GM19043 (cell line): ENCODE measurements around the gene TIMM21.

Experiments used
- ATAC-seq: cut with Tn5 transposase; IDR thresholded peaks from one replicate; pipeline ENCODE4 v1.9.1; 2021; ENCODE audit warnings: low read depth; ENCODE audit not compliant: unreplicated experiment

The TIMM21 gene, protein sequence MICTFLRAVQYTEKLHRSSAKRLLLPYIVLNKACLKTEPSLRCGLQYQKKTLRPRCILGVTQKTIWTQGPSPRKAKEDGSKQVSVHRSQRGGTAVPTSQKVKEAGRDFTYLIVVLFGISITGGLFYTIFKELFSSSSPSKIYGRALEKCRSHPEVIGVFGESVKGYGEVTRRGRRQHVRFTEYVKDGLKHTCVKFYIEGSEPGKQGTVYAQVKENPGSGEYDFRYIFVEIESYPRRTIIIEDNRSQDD

DNA sequence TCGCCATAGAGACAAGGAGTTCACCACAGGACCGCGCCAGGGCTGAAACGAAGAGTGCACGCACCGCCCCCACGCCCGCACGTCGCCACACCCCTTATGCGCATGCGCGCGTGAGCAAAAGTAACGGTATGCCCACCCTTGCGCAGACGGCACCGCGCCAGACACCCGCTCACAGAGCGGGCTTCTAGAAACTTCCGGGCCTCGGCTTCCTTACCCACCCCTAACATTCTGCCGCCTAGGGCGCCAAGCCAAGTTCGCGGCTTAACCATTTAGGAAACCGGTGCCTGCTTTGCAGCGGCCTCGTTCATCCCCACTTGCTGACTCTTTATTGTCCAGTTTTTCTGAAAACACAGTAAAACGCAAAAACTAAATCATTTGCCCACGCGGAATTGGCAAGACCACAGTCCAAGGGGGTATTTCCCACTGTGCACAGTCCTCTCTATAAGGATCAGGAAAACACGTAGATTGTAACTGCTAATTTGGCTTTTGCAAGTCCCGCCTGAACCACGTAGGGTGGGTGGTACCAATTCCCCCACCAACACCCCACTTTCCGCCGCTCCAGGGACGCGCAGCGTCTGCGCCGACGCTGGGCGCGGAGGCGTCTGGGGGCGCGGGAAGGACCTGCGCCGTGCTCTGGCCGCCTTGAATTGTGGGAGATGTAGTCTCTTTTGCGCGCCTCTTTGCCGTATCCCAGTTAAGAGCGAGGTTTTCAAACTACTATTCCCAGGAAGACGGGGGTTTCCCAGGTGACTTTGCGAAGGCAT lies at the start of gene TIMM21, which contains the start of gene FBXO15:
TIMM21 (plus strand) TSS at position 745 of the 764 bp plus-strand sequence. CDS start 286 bp downstream, outside the sequence.
FBXO15 (minus strand) TSS at position 56 of the 764 bp plus-strand sequence; CDS start at position 7, 49 bp downstream.
- ATAC-seq: peak; percentile 87

DNA sequence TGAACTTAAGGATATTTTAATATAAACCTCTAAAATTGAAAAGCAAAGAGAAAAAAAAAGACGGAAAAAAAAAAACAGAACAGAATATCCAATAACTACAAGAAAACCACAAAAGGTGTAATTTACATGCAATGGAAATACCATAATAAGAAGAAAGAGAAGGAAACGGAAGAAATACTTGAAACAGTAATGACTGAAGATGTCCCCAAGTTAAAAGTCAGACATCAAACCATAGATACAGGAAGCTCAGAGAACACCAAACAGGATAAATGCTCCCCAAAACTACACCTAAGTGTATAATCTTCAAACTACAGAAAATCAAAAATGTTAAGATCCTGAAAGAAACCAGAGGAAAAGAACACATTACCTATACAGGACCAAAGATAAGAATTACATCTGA lies 39.9 kb upstream of the TIMM21 start:
- no peak for ATAC-seq

DNA sequence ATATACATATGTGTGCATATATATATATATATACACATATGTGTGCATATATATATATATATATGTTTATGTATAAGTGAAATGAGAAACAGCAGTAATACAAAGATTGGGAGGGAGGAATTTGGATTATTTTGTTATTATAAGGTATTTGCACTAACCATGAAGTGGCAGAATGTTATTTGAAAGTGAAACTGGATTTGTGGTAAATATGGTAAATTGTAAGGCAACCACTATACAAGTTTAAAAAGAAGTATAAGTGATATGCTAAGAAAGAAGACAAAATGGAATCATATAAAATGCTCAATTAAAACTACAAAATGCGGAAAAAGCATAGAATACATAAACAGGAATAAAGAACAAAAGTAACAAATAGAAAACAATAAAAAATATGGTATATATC lies 38.2 kb upstream of the TIMM21 start:
- no peak for ATAC-seq

DNA sequence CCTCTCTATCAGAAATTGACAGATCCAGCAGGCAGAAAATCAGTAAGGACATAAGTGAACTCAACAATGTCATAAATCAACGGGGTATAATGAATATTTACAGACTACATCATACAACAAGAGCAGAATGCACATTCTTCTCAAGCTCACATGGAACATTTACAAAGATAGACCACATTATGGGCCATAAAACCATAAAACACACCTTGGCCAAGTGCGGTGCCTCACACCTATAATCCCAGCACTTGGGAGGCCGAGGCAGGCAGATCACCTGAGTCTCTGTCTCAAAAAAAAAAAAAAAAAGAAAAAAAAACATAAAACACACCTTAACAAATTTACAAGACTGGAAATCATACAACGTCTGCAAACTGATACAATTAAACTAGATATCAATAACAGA lies 37.3 kb upstream of the TIMM21 start:
- ATAC-seq: no peak

DNA sequence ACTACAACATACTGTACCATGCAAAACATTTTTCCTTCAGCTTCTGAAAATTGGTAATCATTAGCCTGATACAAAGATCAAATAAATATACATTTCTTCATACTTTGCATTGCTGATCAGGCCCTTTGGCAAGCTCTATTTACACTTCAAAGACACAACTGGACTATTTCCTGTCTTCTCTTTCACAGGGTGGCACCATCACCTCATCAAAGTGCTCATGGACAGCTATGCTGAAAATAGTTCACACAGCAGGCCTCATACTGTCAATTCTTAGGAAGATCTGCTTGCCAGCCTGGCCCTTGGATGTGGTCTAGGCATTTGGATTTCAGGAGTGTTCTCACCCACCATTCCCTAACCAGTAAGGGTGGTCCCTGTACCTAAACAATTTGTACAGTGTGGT lies 34.6 kb upstream of the TIMM21 start:
- ATAC-seq: no peak

DNA sequence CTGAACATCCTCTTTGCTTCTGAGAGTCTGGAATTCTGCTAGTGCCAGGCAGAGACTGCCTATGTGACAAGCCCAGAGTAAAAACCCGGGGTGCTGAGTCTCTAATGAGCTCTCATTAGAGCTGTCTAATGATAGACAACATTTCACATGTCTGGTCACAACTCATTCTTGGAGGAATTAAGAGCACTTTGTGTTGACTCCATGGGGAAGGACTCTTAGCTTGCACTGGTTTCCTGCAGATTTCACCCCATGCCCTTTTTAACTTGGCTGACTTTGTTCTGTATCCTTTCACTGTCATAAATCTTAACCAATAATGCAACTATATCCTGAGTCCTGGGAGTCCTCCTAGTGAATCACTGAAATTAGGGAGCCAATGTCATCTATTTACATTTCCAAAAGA lies 34.2 kb upstream of the TIMM21 start:
- no peak for ATAC-seq

DNA sequence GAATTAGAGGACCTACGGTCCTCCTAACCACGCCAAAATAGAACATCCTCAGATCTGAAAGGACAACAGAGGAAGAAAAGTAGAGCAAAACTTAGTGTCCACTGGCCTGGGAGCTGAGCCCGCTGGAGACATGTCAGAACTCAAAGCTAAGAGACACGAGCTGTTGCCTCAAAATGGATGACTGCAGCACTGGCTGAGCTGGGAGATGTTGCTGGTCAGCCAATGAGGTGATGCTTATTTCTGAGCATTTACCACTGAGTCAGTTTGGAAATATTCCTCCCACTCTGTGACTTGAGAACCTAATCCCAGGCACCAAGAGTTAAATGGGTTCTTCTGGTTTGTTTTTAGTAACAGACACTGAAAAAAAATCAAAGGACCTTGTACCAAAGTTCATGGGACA lies 33.3 kb upstream of the TIMM21 start:
- no peak for ATAC-seq

DNA sequence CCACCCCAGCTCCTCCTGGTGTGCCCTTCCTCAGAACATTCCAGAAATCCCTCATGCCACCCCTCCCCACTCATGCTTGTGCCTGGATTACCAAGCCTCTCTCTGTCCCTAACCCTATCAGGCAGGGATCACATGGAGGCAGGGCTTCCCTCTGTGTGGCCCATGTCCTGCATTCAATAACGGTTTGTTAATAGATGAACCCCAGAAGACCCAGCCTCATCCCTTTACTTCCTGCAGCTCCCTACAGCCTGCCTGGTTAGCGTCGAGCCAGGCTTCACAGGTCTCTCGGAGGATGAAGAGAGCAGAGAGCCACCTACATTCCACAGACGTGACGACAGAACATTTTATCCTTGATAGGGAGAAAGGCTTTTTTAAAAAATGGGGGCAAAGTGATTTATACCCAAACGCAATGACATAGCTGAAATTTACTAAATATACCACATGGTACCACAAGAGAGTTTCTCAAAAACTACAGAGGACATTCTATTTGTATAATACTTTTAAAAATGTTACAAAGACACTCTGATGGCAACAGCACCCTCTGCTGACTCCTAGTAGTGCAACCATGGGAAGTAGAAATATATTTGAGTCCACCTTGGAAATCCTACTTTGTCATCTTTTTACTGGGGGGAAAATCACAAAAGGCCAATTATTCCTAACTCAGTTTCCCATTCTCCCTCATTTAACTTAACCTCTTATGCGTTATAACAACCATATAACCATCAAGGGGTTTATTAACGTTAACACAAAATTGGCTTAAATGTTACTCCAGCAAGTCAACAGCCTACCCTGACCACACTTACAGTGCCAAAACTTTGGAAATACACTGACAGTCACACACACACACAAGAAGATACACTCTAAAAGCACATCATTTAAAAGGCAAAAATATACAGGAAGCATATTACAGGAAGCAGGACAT lies 31.4 kb upstream of the TIMM21 start:
- ATAC-seq: no peak

DNA sequence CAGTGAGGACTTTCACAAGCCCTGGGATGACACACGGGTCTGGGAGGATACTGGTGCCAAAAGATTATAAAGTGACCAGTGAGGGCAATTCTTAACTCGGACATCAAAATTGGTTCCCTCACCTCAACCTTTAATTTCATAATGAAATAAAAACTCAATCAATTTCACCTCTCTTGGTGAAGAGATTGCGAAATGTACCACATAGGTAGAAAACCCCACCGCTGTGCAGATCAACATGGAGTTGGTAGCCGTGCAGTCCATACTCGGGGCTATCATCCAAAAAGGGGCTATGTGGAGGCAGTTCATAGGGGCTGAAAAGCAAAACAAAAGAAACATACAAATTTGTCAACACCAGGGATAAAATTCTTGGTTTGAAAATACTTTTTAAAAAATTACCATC lies 25.1 kb upstream of the TIMM21 start:
- ATAC-seq: no peak

DNA sequence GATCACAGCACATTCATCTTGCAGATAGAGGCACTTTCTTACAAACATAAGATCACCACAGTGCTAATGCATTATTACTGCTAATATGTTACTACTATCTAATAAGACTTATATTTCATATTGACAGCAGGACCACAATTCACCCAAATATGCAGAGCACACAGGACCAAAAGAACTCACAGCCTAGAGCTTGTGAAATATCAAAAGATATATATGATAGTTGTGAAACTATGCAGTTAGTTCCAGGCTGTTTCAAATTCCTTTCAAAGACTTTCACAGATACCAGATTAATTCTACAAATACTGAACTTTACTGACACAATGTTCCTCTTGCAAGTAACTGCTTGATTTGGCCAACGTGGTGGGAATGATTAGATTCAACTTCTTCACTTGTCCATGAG lies 23.7 kb upstream of the TIMM21 start:
- no peak for ATAC-seq

DNA sequence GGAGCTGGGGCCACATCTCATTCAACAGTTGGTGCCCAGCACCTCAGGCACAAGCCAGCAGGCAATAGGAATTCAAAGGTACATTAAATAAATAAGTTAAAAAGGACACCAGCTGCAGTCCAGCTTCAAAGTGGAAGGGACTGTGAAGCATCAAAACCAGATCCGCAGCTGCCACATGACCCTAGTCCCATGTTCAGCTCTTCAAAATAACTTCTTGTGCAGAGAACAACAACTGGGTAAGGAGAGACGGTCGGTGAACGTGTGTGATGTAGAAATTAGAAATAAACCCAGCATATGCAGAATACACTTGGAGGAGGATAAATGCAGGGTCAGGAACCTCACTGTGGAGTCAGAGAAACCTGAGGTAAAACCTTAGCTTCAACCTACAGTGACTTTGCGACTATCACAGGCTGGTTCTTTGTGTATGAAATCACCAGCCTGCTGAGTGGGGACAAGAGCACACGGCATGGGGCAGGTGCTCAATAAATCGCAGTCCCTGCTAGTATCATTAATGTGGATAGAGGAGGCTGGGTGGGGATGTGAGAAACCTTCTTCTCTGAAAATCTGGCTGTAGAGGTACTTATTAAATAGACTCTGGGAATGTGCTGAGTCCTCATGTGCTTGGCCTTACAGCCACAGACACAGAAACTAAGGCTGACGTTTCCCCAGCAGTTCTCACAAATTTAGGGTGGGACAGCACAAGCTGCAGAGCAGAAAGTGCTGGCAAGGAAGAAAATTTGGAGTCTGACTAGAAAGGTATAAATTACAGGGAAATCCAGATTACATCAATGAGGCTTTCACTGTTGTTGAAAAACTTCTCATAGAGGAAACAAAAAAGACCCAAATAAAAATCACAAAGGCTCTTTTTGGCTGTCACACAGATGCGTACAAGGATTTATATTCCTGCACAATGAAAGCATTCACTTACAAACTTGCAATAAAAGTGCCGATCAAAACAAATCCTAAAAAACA lies 21.4 kb upstream of the TIMM21 start:
- no peak for ATAC-seq

DNA sequence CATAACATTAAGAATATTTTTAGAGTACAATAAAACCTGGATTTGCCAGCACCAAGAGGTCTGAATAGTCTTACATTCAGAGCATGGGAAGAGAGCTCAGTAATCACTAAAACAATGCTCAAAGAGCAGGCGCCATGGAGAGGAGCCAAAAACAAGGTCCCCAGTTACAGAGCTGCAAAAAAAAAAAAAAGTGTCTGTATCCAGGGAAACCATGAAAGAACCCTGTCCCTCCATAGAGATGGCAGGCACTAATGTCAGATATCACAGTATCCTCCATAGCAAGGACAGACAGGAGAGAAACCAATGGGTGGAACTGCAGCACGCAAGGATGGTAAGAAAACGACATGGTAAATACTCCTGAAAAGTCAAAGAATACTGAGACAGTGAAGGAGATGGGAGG lies 20.2 kb upstream of the TIMM21 start:
- no peak for ATAC-seq

DNA sequence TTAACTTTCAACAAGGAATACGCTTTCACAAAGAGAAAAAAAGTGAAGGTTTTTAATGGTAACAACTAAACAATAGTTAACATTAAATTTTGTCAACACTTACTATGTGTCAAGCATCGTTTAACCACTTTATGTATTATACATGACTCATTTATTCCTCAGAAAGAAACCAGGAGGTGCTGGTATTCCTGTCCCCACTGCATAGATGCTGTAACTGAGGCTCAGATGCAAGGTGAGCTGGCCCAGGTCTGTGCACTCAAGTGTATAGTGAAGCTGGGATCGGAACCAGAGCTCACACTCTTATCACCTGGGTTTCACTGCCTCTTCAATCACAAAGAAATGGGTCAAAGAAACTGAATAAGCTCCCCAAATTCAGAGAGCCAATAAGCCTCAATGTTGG lies 17.2 kb upstream of the TIMM21 start:
- ATAC-seq: no peak

DNA sequence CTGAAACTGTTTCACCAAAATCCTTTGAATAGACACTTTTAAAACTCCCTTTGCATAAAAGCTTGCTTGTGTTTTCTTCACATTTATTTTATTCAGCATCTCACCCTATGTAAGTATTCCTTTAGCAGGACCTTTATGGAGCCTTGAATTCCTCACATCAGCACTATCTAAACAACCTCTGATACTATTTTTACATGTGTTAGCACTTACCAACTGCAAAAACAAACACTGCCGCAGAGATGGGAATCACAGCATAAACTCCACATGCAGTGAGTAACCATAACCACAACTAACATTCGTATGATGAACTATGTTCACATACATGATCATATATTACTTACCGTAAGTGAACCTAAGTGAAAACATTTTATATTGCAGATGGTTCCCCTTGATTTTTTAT lies 16.1 kb upstream of the TIMM21 start:
- no peak for ATAC-seq

DNA sequence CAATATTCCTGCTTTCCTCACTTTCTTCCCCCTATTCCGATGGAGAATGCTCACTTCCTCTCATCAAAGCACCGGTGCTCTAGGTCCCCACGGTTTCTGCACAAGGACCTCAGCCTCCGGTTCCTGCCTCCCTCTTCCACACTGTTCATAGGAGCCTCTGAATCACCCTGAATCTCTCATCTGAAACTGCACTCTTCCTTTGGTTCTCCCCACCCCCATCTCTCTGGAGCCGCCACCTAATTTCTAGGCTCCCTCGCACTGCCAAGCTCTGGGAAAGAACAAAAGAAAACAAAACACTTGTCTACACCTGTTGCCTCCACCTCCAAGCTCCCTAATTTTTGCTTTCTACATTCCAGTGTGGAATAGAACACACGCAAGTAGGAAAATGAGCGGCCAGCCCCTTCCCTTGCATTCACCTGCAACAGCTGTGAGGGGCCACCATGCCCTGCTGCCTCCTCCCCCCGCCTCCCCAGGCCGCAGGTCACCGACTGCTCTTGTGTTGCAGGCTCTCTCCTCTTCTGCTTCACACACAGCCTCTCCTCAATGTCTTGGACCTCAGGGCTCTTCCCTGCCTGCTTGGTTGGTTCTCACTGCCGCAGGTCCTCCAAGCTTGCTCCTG lies 10.3 kb upstream of the TIMM21 start:
- ATAC-seq: no peak

DNA sequence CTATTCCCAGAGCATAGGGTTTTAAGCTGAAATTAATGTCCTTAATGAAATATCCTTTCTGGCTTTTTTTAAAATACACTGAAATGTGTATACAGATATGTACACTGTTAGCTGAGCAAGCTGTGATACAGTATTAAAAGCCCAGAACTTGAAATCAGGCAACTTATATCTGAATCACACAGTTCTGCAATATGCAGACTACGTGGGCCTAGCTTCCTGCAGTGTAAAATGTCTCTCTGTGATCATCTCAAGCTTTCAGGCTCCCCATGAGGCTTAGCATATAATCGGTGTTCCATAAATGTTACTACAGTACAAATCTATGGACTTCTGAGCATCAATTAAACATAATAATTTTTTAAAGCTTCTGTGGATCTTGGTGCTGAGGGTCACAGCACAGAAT lies 8.9 kb upstream of the TIMM21 start:
- ATAC-seq: no peak

DNA sequence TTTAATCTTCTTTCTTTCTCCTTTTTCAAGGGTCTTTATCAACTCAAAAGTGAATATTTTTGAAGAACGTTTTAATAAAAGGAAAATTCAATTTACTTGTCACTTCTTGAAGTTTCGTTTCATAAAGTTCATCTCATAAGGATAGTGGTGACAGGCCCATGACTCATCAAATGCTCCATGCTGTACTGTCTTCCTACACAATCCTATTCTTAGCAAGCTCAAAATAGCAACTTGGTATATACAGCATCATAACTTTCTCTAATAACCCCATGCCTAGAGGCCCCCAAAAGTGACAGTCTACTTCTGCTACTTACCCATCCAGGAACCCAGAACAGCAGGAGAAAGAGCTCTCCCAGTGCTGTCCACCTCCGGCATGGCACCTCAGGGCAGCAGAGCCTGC lies 8.4 kb upstream of the TIMM21 start:
- ATAC-seq: no peak

DNA sequence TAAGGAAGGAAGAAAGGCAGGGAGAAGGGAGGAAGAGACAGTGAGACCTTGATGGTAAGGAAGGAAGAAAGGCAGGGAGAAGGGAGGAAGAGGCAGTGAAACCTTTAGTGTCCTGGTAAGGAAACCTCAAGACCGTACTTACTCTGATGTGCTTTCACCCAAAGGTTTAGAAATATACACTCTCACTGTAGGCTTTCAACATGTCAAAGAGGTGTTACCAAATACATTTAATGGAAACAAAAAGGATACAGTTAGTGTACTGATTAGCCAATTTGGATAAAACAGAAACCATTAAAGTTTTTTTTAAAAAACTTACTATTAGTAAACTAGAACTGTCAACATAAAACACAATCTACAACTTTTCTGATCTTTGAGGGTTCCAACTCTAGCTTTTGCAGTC lies 7.7 kb upstream of the TIMM21 start:
- ATAC-seq: no peak

DNA sequence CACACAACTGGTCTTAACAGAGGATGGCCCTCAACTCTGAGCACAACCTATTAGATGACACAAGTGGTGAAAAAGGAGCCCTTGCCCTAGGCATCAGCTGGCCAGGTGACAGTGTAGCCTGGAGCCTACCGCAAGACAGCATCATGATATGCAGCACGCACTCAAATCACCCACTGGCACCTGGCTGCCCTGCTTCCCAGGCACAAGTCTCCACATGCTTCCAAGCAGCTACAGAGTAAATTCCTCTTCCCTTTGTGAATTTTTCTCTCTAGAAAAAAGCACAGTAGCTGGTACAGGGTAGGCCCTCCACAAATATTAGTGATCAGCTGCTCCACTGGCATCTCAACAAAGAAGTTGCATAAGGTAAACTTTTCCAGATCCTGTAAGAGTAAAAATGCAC lies 6.7 kb upstream of the TIMM21 start:
- ATAC-seq: no peak

DNA sequence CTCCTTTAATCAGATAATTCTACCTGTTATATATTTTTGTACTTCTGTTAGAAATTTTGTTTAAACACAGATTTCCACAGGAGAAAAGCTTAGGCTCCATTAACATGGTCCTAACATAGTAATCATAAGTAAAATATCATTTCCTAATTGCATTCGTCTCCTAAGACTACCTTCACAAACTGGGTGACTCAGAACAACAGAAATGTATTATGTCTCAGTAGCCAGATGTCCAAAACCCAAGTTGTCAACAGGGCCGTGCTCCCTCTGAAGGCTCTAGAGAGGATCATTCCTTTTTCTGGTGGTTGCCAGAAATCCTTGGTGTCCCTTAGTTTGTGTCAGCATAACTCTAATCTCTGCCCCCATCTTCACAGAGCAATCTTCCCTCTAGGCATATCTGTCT lies 6.1 kb upstream of the TIMM21 start:
- no peak for ATAC-seq
